CD4-positive, alpha-beta T cell treated with Interleukin-15 for 1 hour (primary cell): ENCODE measurements around the gene SECISBP2L.
"Not testable (repeated sequence)": the region's sequence is repeated elsewhere in the genome, so short reads cannot be mapped to it uniquely, and the experiment has no call there.

ENCODE experiments used
- DNase-seq: peaks from one replicate; pipeline ENCODE4 v3.0.0-alpha.2; 2020

Gene SECISBP2L

DNA sequence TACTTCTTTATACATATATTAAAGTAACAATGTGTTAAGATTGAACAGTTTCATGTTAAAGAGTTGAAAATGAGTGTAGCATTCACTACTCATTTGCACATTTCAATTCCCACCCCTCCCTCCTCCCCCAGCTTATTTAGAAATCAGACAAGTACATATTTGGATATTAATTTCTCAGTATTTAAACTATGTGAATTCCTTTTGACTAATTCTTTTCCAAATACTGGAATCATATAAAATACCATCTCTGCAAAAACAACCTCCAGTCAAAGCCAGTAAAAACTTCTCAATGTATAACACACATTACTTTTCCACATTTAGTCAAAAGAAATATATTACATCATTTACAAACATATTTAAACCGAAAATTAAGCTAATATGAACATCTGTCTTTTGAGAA is 57.1 kb downstream of the SECISBP2L start:
- no peak for DNase-seq

DNA sequence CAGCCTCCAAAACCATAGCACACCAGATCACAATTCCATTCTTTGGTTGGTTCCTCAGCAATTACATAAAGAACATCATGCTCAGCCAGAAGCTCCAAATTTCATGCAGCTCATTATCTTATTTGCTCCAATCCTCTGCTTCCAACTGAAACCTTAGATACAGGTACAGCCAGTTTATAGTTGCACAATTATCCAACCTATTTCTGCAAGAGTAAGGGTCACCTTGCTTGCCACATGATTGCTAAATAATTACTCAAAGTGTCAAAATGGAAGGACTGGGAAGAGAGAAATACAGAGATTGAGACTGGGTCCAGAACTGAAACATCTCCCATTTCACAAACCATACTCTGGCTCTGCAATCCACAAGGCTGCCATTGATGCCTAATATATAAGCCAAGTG is 59.1 kb downstream of the SECISBP2L start:
- no peak for DNase-seq

DNA sequence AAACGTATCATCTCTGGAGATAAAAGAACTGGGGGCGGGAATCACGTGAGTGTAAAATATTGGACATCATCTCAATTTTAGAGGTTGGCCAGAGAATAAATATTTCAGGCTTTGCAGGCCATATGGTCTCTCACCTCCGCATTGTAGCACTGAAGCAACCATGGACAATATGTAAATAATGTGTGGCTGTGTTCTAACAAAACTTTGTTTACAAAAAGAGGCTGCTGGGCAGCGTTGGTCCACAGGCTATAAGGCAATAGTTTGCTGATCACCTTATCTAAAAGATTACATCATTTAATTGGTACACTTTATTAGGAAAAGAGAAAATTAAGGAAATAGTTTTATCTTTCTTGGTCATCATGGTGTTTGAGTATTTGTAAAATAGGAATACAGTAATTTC is 60.0 kb downstream of the SECISBP2L start:
- DNase-seq, result no peak

DNA sequence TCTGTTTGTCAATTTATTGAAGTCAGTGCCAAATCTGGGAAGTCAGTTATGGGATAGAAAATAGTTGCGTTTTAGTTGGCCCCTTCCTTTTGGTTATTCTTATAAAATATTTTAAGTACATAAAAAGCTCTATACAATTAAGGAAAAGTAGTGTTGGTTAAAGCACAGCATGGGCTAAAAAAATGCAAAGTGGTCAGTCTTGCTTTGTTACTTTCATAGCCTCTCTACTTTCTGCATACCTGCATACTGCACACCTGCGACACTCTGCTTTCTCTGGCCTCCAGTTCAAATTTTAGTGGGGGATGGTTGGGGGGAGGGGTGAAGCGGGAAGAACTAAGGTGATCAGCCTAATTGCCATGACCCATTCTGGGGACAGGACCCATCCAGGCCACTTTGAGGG is 60.7 kb downstream of the SECISBP2L start:
- DNase-seq, result no peak

DNA sequence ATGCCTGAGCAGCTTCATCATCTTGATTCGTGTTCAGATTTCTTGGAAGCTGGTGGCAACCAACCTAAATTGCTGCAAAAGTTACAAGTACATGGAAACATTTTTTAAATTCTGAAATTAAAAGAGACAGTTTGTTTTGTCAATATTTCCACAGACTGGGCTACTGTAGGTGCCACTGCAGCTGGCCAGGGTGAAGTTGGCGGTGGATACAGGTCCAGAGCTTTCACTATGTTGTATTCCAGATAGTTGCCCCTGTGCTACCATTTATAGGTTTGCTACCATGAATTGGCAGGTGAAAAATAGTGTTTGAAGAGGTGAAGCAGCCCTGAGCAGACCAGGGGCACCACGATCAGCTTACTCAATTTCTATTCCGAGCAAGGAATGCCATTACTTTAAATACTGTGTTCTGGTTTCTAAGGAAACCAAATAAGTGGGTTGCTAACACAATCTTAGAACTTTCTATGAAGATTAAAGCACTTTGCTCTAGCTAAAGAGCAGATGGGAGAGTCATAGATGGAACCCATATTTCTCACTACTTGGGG is 61.4 kb downstream of the SECISBP2L start:
- no peak for DNase-seq

DNA sequence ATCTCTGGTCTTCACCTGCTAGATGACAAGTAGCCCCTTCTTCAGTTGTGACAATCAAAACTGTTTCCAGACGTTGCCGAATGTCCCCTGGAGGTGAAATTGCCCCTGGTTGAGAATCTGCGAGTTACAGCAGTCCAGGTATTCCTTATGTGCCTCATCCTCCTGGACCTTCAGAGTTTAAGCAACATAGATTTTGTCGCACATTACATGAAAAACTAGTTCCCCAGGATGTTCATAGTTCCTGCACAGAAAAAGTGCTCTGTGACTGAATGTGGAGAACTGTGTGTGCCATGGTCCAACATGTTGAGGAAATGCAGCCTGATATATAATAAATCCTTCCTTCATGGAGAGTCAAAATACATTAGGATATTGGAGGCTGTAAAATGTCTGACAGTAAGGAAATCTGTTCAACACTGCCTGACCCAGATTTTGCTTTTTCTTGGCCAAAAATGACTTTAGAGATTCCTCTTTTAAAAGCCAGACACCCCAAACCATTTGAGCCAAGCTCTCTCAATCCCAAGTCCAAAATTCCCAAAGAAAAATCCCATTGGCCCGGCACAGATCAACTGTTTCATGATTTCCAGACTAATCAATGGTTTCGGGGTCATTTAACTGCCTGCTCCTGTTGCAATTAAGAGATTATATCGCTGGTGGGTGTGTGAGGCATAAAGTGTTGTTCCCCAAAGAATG is 62.1 kb downstream of the SECISBP2L start:
- no peak for DNase-seq

DNA sequence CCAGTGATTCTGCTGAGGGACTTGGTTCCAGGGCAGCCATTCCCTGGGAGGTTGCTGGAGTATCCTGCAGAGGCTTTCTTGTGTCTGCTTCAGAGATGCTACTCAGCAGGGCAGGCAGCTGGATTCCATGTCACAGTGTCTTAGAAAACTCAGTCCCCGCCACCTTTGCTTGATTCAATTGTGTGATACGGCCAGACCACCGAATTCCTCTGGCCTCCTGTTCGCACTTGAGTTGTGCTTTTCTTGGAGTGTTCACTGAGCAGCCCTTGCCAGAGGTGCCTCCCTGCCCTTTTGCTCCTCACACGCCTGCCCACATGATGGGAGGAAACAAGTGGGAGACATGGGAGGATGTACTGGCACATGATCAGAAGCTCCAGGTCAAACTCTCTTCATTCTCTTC is 62.9 kb downstream of the SECISBP2L start:
- DNase-seq, result no peak

DNA sequence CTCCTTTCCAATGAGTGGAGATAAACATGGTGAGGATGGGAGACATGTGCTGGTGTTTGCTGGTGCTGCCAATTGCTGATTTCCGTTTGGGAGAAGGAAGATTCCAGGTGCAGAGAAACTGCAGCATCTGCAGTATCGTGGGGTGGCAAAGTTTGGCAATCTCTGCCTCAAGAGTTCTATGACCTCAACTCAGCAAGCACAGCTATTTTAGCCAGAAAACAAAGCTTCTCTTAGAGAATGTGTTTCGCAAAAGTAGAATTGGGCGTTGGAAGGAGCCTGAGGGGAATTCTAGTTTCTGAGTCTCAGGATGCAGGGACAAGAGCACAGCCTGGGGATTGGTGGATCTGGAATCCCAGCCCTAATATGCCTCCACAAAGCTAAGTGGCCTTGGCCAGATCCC is 64.3 kb downstream of the SECISBP2L start:
- DNase-seq, result no peak

DNA sequence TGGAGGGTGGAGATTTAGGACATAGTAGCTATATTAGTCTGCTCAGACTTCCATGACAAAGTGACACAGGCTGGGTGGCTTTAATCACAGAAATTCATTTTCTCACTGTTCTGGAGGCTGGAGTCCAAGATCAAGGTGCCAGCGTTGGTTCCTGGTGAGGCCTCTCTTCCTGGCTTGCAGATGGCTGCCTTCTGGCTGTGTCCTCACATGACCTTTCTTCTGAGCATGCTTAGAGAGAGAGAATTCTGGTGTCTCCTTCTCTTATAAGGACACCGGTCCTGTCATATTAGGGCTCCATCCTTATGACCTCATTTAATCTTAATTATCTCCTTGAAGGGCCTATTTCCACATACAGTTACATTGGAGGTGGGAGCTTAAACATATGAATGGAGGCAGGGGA is 67.6 kb downstream of the SECISBP2L start:
- no peak for DNase-seq

DNA sequence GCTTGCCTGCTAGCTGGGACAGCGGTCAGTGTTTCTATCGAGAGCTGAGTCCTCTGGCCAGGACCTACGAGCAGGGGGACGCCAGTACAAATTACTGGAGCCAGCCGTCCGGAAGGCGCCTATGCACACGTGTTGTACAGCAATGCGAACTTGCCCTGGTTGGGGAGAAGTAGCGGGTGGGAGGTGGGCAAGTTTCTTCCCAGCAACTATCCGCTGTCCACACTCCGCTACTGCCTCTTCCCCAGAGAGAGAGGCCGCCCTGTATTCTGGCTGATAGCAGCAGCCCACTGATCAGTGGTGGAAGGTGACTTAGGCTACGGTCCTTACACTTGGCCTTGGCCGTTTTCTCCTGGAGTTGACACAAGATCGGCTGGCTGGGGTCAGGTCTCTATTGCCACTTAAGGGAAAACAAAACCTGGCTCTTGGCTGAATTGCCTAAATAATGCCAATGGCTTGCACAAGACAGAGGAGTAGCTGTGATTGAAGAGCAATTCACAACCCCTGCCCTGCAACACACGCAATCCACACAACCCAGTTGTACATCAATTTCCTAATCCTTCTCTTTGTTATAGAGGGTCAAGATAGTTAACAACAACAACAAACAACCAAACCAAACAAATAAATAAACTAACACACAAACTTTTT is 69.7 kb downstream of the SECISBP2L start:
- no peak for DNase-seq

DNA sequence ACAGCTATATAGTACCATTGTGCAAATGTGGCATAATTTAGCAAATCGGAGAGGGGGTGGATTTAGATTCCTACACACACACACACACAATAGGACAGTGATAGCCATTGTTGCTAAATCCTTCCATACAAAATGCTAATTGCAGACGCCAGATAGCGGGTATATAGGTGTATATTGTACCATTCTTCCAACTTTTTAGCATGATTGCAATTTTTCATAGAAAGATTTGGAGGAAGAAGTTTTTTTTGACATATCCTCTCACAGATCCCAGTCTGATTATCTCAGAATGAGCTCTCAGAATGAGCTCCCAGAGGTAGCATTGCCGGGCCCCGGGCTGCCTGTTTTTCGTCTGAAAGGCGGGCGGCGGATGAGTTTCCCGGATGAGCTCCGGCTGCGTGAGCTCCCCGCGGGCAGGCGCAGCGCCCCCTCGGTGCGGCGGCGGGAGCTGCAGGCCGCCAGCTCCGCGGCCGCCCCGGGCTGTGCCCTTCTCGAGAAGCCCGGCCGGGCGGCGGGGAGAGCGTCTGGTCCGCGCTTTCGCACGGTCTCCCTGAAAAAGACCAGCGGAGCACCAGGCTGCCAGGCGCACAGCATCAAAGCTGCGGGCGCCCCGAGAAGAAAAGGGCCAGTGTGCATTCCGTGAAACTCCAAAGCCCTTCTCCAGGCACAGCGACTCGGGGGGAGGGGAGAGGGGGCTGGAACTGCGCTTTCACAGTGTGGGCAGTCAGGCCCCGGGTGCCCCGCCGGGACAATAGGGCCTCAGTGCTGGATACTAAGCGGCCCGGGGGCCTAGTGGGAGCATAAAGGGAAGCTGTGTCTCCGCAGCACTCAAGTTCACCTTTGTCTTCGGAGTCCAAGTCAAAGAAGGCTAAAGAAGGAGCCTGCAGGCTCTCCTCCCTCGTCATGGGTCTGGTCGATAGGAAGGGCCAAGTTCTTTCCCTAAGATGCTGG is 70.5 kb downstream of the SECISBP2L start:
- peak; percentile 64 for DNase-seq

DNA sequence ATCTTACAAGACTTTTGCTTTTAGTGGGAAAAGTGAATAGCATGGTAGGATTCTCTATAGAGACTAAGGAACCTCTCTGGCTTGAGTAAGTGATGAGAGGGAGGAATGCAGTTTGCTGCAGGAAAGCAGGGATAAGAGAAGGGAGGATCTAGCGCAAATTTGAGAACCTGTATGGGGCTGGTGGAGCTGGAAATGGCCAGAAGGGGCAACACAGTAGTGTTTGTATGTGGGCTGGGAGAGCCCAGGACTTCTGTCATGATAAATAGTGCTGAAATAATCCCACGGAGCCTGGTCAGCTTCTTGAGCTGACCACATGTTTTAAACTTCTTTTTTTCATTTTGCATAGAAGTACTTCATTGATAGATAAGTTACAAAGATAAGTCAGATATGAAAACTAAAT is 71.4 kb downstream of the SECISBP2L start:
- DNase-seq, result no peak

DNA sequence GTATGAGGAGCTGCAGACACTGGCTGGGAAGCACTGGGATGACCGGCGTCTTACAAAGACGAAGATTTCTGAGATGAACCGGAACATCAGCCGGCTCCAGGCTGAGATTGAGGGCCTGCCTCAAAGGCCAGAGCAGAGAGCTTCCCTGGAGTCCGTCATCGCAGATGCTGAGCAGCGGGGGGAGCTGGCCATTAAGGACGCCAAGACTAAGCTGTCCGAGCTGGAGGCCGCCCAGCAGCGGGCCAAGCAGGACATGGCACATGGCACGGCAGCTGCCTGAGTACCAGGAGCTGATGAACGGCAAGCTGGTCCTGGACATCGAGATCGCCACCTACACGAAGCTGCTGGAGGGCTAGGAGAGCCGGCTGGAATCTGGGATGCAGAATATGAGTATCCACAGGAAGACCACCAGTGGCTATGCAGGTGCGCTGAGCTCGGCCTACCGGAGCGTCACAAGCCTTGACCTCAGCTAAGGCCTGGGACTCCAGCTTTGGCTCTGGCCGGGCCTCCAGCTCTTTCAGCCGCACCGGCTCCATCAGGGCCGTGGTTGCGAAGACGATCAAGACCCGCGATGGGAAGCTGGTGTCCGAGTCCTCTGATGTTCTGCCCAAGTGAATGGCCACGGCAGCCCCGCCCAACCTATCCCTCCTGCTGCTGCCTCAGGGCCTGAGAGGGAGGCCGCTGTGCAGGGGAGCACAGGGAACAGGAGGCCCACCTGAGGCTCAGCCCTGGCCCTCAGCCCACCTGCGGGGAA is 73.3 kb downstream of the SECISBP2L start:
- no peak for DNase-seq

DNA sequence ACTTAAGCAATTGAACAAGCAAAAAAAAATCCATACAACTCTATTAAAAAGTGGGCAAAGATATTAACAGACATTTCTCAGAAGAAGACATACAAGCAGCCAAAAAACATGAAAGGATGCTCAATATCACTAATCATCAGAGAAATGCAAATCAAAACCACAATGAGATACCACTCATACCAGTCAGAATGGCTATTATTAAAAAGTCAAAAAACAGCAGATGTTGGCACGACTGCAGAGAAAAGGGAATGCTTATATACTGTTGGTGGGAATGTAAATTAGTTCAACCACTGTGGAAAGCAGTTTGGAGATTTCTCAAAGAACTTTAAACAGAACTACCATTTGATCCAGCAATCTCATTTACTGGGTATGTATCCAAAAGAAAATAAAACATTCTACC is 75.3 kb downstream of the SECISBP2L start:
- not testable (repeated sequence) for DNase-seq

DNA sequence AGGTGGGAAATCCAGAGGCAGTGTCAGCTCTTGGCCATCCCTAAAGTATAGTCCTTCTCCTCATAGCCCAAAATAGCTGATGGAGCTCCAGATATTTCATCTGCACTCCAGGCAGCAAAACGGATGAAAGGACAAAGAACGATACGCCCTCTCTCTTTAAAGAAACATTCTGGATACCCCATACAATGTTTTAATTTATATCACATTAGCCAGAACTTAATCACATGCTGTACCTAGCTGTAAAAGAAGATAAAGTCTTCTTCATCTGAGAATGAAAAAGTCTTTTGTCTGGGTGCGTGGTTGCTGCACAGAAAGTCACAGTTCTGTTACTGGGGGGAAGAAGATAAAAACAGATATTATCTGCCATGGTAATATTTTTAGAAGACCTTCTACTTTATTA is 78.2 kb downstream of the SECISBP2L start:
- no peak for DNase-seq

DNA sequence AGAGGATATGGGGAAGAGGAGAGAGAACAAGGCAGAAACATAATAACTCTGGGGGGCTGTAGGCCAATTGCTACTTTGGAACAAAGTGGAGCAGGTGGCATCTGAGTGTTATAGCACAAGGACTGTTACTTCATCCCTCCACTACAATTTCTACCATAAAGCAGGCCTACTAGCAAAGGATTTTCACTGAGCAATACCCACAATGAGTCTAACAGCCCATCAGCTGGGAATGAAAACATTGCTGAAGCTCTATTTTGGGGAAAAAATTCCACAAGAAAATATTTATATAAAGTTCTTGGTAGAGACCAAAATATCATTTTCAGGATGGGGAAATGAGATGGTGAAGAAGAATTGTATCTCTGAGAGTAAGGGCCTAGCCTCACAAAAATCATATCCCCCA is 78.9 kb downstream of the SECISBP2L start:
- no peak for DNase-seq

DNA sequence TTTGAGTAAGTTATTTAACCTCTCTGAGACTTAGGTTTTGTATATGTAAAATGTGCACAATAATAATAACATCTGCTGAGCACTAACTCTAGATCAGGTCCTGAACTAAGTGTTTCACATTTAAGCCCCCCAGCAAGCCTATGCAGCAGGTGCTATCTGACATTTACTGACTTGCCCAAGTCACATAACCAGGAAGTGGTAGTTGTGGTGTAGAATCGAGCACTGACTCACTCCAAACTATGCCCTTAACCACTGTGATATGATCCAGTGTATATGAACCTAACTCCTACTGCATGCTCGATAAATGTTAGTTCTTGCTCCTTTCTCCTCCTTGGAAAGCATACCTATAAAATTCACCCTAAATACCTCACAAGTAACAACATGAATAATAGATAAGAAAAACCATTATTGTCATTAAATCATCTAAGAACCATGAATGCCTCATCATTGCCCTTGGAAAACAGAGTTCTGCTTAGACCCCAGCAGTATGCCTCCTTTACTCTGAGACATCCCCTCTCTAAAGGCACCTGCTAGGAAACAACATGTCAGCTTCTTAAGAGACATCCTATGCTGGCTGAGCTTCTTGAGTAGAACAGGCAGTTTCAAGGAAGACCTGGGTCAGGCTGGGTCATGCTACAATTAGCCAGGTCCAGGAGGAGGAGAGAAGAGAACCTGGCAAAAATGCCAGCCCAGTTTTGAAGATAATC is 79.5 kb downstream of the SECISBP2L start:
- DNase-seq, result no peak

DNA sequence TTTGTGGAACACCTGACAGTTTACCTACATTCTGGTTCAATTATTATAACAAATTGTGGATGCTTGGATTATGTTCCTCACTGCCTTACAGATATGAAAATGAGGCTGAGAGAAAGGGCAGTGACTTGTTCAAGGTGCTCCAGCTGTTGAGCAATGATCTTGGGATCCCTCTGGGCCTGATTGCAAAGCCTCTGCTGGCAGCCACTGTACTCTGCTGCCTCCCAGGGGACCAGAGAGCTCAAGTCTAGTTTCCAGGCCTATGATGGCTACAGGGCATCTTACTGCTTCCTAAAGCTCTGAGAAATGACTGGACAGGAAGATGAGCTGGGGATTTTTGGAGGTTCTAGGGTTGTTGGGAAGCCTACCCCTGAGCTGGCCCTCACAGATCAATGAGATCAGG is 80.3 kb downstream of the SECISBP2L start:
- DNase-seq, result no peak

DNA sequence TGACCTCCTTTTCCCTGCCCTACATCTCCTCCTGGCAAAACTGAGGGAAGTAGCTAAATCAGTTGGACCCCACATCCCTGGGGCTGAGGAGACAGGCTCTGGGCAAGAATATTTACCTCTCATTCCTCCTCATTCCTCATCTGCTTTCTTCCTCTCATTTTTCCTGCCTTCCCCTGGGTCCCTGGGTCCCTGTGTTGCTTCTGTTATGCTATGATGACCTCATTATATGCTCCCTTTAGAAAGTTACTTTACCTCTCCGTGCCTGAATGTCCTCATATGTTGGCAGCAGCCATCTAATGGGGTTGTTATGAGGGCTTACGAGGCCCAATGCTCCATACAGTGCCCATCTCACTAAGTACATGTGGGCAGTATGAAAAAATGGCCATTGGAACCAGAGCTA is 81.3 kb downstream of the SECISBP2L start:
- DNase-seq, result no peak

DNA sequence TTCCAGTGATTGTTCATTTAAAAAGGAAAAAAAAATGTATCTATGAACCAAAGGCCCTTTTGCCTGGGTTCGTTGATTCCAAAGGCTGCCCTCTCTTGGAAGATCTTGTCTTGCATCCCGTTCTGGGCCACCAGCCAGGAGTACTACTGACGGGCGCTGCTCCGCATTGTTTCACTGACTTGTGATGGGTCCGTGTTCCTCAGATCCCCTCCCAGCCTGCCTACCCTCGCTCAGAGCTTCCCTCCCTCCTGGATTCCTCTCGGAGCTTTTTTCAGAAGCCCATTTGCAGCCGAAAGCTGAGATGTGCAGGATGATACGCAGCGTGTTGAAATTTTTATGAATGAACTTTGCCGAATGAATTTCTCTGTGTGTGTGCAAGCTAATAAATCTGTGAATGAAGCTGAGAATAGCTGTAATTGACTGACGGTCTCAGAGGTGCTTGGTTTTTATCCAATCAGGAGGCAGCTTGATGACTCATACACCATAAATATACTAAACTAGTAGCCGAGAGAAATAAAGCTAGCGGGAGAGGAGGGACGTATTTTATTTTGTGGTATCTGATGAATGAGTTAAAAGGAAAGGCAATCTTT is 82.6 kb downstream of the SECISBP2L start, which contains the start of gene SHC4:
Gene SHC4, minus strand, starts transcription at position 396 of the 590 bp plus-strand sequence. CDS start 904 bp downstream, outside the sequence.
- no peak for DNase-seq
